HFF-Myc (cell line): ENCODE measurements around the gene ARHGAP4.

Experiments used
- DNase-seq: peaks from one replicate; pipeline ENCODE4 v3.0.0-alpha.2; 2011; ENCODE audit warnings: low read depth; ENCODE audit errors: extremely low read depth
- H3K4me3 ChIP-seq: replicated peaks from 2 replicates; pipeline ENCODE4 v1.5.1; 2011; ENCODE audit warnings: low read depth, mild to moderate bottlenecking, control low read depth, low read length
- CTCF ChIP-seq: IDR thresholded peaks from 2 replicates; pipeline ENCODE4 v1.5.1; 2012; ENCODE audit warnings: mild to moderate bottlenecking, low read depth, low read length, control low read depth; ENCODE audit errors: missing control alignments

ARHGAP4 gene

GRCh38 chrX:153911798-153912197, 14.3 kb downstream of the ARHGAP4 start:
- TF ChIP-seq CTCF: no peak
- H3K4me3 ChIP-seq: no peak overlapping the region
- no peak for DNase-seq

- TF ChIP-seq CTCF: no peak
- DNase-seq: no peak
- H3K4me3 ChIP-seq: no peak overlapping the region
Observed at GRCh38 chrX:153910446-153910845, 15.6 kb downstream of the ARHGAP4 start.

GRCh38 chrX:153909980-153910360, 16.1 kb downstream of the ARHGAP4 start:
- no peak for TF ChIP-seq CTCF
- H3K4me3 ChIP-seq: no peak overlapping the region
- no peak for DNase-seq

GRCh38 chrX:153909024-153909979, 16.8 kb downstream of the ARHGAP4 start:
- no peak for DNase-seq

GRCh38 chrX:153908219-153908860, 17.7 kb downstream of the ARHGAP4 start:
- no peak for TF ChIP-seq CTCF
- H3K4me3 ChIP-seq: no peak overlapping the region
- DNase-seq: no peak

More at GRCh38 chrX:153909024-153909979, 16.8 kb downstream of the ARHGAP4 start:
- no peak overlapping the region for H3K4me3 ChIP-seq
- TF ChIP-seq CTCF: no peak

GRCh38 chrX:153907456-153907855, 18.6 kb downstream of the ARHGAP4 start:
- DNase-seq: no peak
- no peak overlapping the region for H3K4me3 ChIP-seq
- TF ChIP-seq CTCF: no peak
